Osteocyte (in vitro differentiated cells): ENCODE data around the gene ITK. TPM values are rescaled to one million over a fixed set of nuclear protein-coding genes. Genes with fewer than 3 reads are reported as not detected.
"Not testable (repeated sequence)": the region's sequence is repeated elsewhere in the genome, so short reads cannot be mapped to it uniquely, and the experiment has no call there.

Experiments
- DNase-seq: peaks from one replicate; pipeline ENCODE4 v3.0.0; 2021; ENCODE audit warnings: mixed read lengths; ENCODE audit not compliant: unreplicated experiment; ENCODE audit errors: extremely low spot score
- H3K27ac Mint-ChIP-seq: one replicate; pipeline ENCODE4 v1.8.0; 2021; ENCODE audit warnings: mild to moderate bottlenecking, mixed read lengths; ENCODE audit not compliant: unreplicated experiment
- H3K27me3 Mint-ChIP-seq: one replicate; pipeline ENCODE4 v1.8.0; 2021; ENCODE audit warnings: mixed read lengths; ENCODE audit not compliant: unreplicated experiment
- H3K36me3 Mint-ChIP-seq: one replicate; pipeline ENCODE4 v1.8.0; 2021; ENCODE audit warnings: mixed read lengths; ENCODE audit not compliant: unreplicated experiment
- H3K4me1 Mint-ChIP-seq: one replicate; pipeline ENCODE4 v1.8.0; 2021; ENCODE audit warnings: mixed read lengths; ENCODE audit not compliant: unreplicated experiment
- H3K4me3 Mint-ChIP-seq: one replicate; pipeline ENCODE4 v1.8.0; 2021; ENCODE audit warnings: mild to moderate bottlenecking, moderate library complexity, mixed read lengths; ENCODE audit not compliant: unreplicated experiment
- H3K9me3 Mint-ChIP-seq: one replicate; pipeline ENCODE4 v1.8.0; 2021; ENCODE audit warnings: mixed read lengths; ENCODE audit not compliant: unreplicated experiment
- CTCF ChIP-seq: fragments of 200-600 bp; sonication (generic); IDR thresholded peaks from 2 replicates; pipeline ENCODE4 v1.5.0; 2021; ENCODE audit warnings: antibody characterized with exemption, mild to moderate bottlenecking, moderate library complexity
- total RNA-seq: library from RNA; stranded (reverse); gene quantifications from 2 replicates; pipeline ENCODE4 v1.2.1, GENCODE V29; 2021

Gene ITK
- total RNA-seq, 1 donor from 2014 or later, result not detected

- peaks cover 52% of the 10 kb centered on the region for H3K27me3 Mint-ChIP-seq
- no peaks in the 10 kb centered on the region for H3K9me3 Mint-ChIP-seq
- H3K27ac Mint-ChIP-seq, result no peak overlapping the region
- DNase-seq, result no peak
- H3K4me1 Mint-ChIP-seq, result no peaks in the 10 kb centered on the region
- no peak for TF ChIP-seq CTCF
- H3K36me3 Mint-ChIP-seq, result no peaks in the 10 kb centered on the region
- no peak overlapping the region for H3K4me3 Mint-ChIP-seq
Observed at GRCh38 chr5:157198277-157198986, 17.8 kb downstream of the ITK start.

DNA sequence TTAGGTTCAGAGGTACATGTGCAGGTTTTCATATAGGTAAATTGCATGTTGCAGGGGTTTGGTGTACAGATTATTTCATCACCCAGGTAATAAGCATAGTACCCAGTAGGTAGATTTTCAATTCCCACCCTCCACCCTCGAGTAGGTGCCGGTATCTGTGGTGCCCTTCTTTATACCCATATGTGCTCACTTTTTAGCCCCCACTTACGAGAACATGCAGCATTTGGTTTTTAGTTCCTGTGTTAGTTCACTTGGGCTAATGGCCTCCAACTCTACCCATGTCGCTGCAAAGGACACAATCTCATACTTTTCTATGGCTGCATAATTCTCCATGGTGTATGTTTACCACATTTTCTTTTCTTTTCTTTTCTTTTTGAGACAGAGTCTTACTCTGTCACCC is 21.2 kb downstream of the ITK start:
- no peaks in the 10 kb centered on the region for H3K36me3 Mint-ChIP-seq
- no peak overlapping the region for H3K4me3 Mint-ChIP-seq
- no peaks in the 10 kb centered on the region for H3K9me3 Mint-ChIP-seq
- DNase-seq, result no peak
- no peaks in the 10 kb centered on the region for H3K4me1 Mint-ChIP-seq
- no peak overlapping the region for H3K27ac Mint-ChIP-seq
- no peak for TF ChIP-seq CTCF
- peaks cover 42% of the 10 kb centered on the region for H3K27me3 Mint-ChIP-seq

- Mint-ChIP-seq H3K27me3 (peaks cover 46% of the 10 kb centered on the region), H3K4me3 (no peak overlapping the region), H3K27ac (no peak overlapping the region), H3K36me3 (no peaks in the 10 kb centered on the region), H3K9me3 (no peaks in the 10 kb centered on the region), H3K4me1 (no peaks in the 10 kb centered on the region)
- DNase-seq, result no peak
- TF ChIP-seq CTCF, result no peak
Observed at GRCh38 chr5:157203417-157203816, 22.8 kb downstream of the ITK start.

DNA sequence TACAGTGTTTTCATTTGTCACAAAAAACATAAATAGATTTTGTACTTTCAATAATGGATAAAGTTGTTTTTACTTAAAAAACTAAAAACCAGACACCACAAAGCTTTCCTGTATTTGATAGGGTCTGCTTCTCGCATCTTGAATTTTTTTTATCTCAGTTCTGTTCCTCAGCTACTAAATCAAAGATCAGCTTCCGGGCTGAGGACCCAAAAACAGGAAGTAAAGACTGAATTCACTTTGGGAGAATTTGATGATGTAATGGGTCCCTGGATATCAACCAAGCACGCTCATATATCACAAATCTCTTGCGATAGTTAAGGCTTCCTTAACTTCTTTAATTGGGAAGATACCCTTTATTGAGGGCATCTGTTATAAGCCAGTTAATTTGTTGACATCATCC is 24.1 kb downstream of the ITK start:
- no peak for TF ChIP-seq CTCF
- Mint-ChIP-seq H3K4me3 (no peak overlapping the region), H3K9me3 (no peaks in the 10 kb centered on the region), H3K36me3 (no peaks in the 10 kb centered on the region), H3K27ac (no peak overlapping the region), H3K27me3 (peaks cover 36% of the 10 kb centered on the region), H3K4me1 (no peaks in the 10 kb centered on the region)
- no peak for DNase-seq

DNA sequence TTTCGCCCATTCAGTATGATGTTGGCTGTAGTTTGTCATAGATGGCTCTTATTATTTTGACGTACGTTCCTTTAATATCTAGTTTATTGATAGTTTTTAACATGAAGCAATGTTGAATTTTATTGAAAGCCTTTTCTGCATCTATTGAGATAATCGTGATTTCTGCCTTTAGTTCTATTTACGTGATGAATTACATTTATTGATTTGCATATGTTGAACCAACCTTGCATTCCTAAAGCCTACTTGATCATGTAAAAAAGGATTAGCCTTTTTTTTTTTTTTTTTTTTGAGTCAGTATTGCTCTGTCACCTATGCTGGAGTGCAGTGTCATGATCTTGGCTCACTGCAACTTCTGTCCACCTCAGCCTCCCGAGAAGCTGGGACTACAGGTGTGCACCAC is 25.1 kb downstream of the ITK start:
- TF ChIP-seq CTCF, result no peak
- DNase-seq, result no peak
- Mint-ChIP-seq H3K27me3 (peaks cover 31% of the 10 kb centered on the region), H3K27ac (no peak overlapping the region), H3K4me1 (no peaks in the 10 kb centered on the region), H3K36me3 (no peaks in the 10 kb centered on the region), H3K9me3 (no peaks in the 10 kb centered on the region), H3K4me3 (no peak overlapping the region)

GRCh38 chr5:157210652-157211051 is 30.0 kb downstream of the ITK start:
- not testable (repeated sequence) for H3K36me3 Mint-ChIP-seq, H3K9me3 Mint-ChIP-seq, DNase-seq, H3K27ac Mint-ChIP-seq, H3K4me3 Mint-ChIP-seq, H3K4me1 Mint-ChIP-seq
- peaks cover 28% of the 10 kb centered on the region for H3K27me3 Mint-ChIP-seq
